ENCODE data around the gene GTPBP3.

DNA sequence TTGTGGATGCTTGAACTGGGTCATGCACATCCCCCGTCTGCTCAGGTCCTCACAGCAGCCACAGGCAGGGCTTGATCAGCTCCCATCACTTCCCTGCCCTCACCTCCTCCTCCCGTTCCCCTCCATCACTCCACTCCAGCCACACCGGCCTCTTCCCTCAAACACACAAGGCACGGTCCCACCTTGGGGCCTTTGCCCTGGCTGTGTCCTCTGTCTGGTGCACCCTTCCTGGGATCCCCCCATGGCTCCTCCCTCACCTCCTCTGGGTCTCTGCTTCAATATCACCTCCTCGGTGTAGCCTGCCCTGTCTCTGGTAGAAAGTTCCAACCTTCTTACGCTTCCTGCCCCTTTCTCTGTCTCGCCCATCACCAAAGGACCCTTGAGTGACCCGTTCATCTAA is 16.0 kb downstream of the GTPBP3 start:
- TF ChIP-seq EP300 (IDR thresholded peaks at IDR 0.05) (no peak), CTCF (IDR thresholded peaks at IDR 0.05) (no peak)
